Neural cell (in vitro differentiated cells): ENCODE data around the gene SLC26A11. TPM values are rescaled to one million over a fixed set of nuclear protein-coding genes. Genes with fewer than 3 reads are reported as not detected.

Experiments
- H2AFZ ChIP-seq: fragments of 200-600, 300-800 bp; sonication (generic), shearing (Covaris generic); 2 replicates; pipeline ENCODE4 v1.6.0; 2014; ENCODE audit warnings: low read depth, mild to moderate bottlenecking, antibody characterized with exemption, low read length, moderate library complexity
- H3F3A ChIP-seq: fragments of 200-600 bp; shearing (Covaris generic); 2 replicates; pipeline ENCODE4 v1.6.1; 2016; ENCODE audit warnings: mild to moderate bottlenecking, moderate library complexity, mixed read lengths, antibody characterized with exemption, low read length; ENCODE audit not compliant: insufficient read depth, poor library complexity, severe bottlenecking
- H3K27ac ChIP-seq: fragments of 200-600, 300-800 bp; sonication (generic), shearing (Covaris generic); 2 replicates; pipeline ENCODE4 v1.5.1; 2014; ENCODE audit warnings: mild to moderate bottlenecking, low read length, moderate library complexity
- H3K27me3 ChIP-seq: fragments of 300-800, 200-600 bp; sonication (generic), shearing (Covaris generic); 2 replicates; pipeline ENCODE4 v1.6.0; 2014; ENCODE audit warnings: mild to moderate bottlenecking, low read depth, low read length, moderate library complexity; ENCODE audit not compliant: insufficient read depth
- H3K36me3 ChIP-seq: fragments of 300-800, 200-600 bp; sonication (generic), shearing (Covaris generic); 2 replicates; pipeline ENCODE4 v1.5.1; 2014; ENCODE audit warnings: mild to moderate bottlenecking, antibody characterized with exemption, low read length, moderate library complexity; ENCODE audit not compliant: insufficient read depth
- H3K4me2 ChIP-seq: fragments of 300-800, 200-600 bp; sonication (generic), shearing (Covaris generic); 2 replicates; pipeline ENCODE4 v1.6.0; 2014; ENCODE audit warnings: mild to moderate bottlenecking, low read length
- H3K4me3 ChIP-seq: fragments of 300-800, 200-600 bp; sonication (generic), shearing (Covaris generic); 2 replicates; pipeline ENCODE4 v1.5.1; 2014; ENCODE audit warnings: mild to moderate bottlenecking, low read length, moderate library complexity
- H3K79me2 ChIP-seq: fragments of 200-600 bp; shearing (Covaris generic); replicated peaks from 2 replicates; pipeline ENCODE4 v1.6.0; 2014; ENCODE audit warnings: mild to moderate bottlenecking, low read length, moderate library complexity; ENCODE audit not compliant: insufficient read depth
- H3K9ac ChIP-seq: fragments of 300-800, 200-600 bp; sonication (generic), shearing (Covaris generic); 2 replicates; pipeline ENCODE4 v1.6.1; 2016; ENCODE audit warnings: mild to moderate bottlenecking, low read length, mixed read lengths
- H3K9me2 ChIP-seq: fragments of 200-600 bp; shearing (Covaris generic); 2 replicates; pipeline ENCODE4 v1.6.1; 2016; ENCODE audit warnings: mild to moderate bottlenecking, low read length, mixed read lengths; ENCODE audit not compliant: insufficient read depth
- H3K9me3 ChIP-seq: fragments of 200-600, 300-800 bp; sonication (generic), shearing (Covaris generic); 2 replicates; pipeline ENCODE4 v1.6.1; 2016; ENCODE audit warnings: mild to moderate bottlenecking, mixed run types, low read length, moderate library complexity, mixed read lengths
- H4K20me1 ChIP-seq: fragments of 200-600 bp; shearing (Covaris generic); 2 replicates; pipeline ENCODE4 v1.6.1; 2016; ENCODE audit warnings: mild to moderate bottlenecking, mixed run types; ENCODE audit not compliant: insufficient read depth
- CTCF ChIP-seq: fragments of 450-650 bp; IDR thresholded peaks from 2 replicates; pipeline ENCODE4 v1.5.1; 2014; ENCODE audit warnings: antibody characterized with exemption, mild to moderate bottlenecking, moderate library complexity; ENCODE audit not compliant: poor library complexity, severe bottlenecking
- EP300 ChIP-seq: fragments of 450-650 bp; conservative IDR thresholded peaks from 2 replicates; pipeline ENCODE4 v1.6.1; 2014; ENCODE audit warnings: antibody characterized with exemption, mild to moderate bottlenecking, moderate library complexity; ENCODE audit not compliant: poor library complexity, severe bottlenecking
- EZH2 ChIP-seq: fragments of 200-600, 300-800 bp; shearing (Covaris generic), sonication (generic); IDR thresholded peaks from 2 replicates; pipeline ENCODE4 v1.6.1; 2014; ENCODE audit warnings: antibody characterized with exemption, low read length, borderline replicate concordance, mild to moderate bottlenecking; ENCODE audit not compliant: insufficient read depth, poor library complexity, severe bottlenecking
- MXI1 ChIP-seq: fragments of 450-650 bp; conservative IDR thresholded peaks from 2 replicates; pipeline ENCODE4 v1.6.1; 2014; ENCODE audit warnings: antibody characterized with exemption, mild to moderate bottlenecking; ENCODE audit not compliant: poor library complexity, severe bottlenecking
- POLR2AphosphoS5 ChIP-seq: IDR thresholded peaks from 2 replicates; pipeline ENCODE4 v1.6.1; 2012
- RAD21 ChIP-seq: fragments of 450-650 bp; conservative IDR thresholded peaks from 2 replicates; pipeline ENCODE4 v1.6.1; 2014; ENCODE audit warnings: antibody characterized with exemption, mild to moderate bottlenecking, moderate library complexity
- REST ChIP-seq: IDR thresholded peaks from 2 replicates; pipeline ENCODE4 v1.6.1; 2012; ENCODE audit warnings: borderline replicate concordance
- SMC3 ChIP-seq: fragments of 450-650 bp; conservative IDR thresholded peaks from 2 replicates; pipeline ENCODE4 v1.6.1; 2014; ENCODE audit warnings: antibody characterized with exemption, mild to moderate bottlenecking, moderate library complexity; ENCODE audit not compliant: poor library complexity
- TAF1 ChIP-seq: IDR thresholded peaks from 2 replicates; pipeline ENCODE4 v1.6.1; 2012; ENCODE audit warnings: low read depth
- polyA plus RNA-seq: library from polyadenylated mRNA; depleted of rRNA; stranded (reverse); fragments of >200 nt; gene quantifications from 2 replicates; pipeline ENCODE4 v1.2.3, GENCODE V29; 2014

Gene SLC26A11
- polyA plus RNA-seq, 1 donor from 2014 or later, result 18.6 TPM

- no peaks in the 10 kb centered on the region for H3K27me3 ChIP-seq
- H3K4me2 ChIP-seq, result no peak overlapping the region
- no peak overlapping the region for H2AFZ ChIP-seq
- H3K79me2 ChIP-seq, result no peaks in the 10 kb centered on the region
- H4K20me1 ChIP-seq, result no peaks in the 10 kb centered on the region
- no peak overlapping the region for H3K27ac ChIP-seq
- H3K36me3 ChIP-seq, result no peaks in the 10 kb centered on the region
- H3F3A ChIP-seq, result no peaks in the 10 kb centered on the region
- no peak overlapping the region for H3K9ac ChIP-seq
- H3K4me3 ChIP-seq, result no peak overlapping the region
- TF ChIP-seq EP300 (no peak), MXI1 (no peak), TAF1 (no peak), POLR2AphosphoS5 (no peak), EZH2 (no peak), RAD21 (no peak), REST (no peak), CTCF (no peak), SMC3 (no peak)
- no peaks in the 10 kb centered on the region for H3K9me2 ChIP-seq
- no peaks in the 10 kb centered on the region for H3K9me3 ChIP-seq
Measured at GRCh38 chr17:80191192-80191591, 29.0 kb upstream of the SLC26A11 start.

- no peaks in the 10 kb centered on the region for H4K20me1 ChIP-seq
- no peaks in the 10 kb centered on the region for H3K9me2 ChIP-seq
- TF ChIP-seq MXI1, result no peak
- no peak for TF ChIP-seq SMC3
- TF ChIP-seq CTCF, result no peak
- no peak for TF ChIP-seq EP300
- TF ChIP-seq EZH2, result no peak
- TF ChIP-seq REST, result no peak
- no peak for TF ChIP-seq POLR2AphosphoS5
- TF ChIP-seq RAD21, result no peak
- TF ChIP-seq TAF1, result no peak
- no peaks in the 10 kb centered on the region for H3K36me3 ChIP-seq
- no peak overlapping the region for H3K27ac ChIP-seq
- no peaks in the 10 kb centered on the region for H3K79me2 ChIP-seq
- no peaks in the 10 kb centered on the region for H3K27me3 ChIP-seq
- no peak overlapping the region for H3K4me2 ChIP-seq
- H3K9ac ChIP-seq, result no peak overlapping the region
- no peak overlapping the region for H3K4me3 ChIP-seq
- no peak overlapping the region for H2AFZ ChIP-seq
- H3F3A ChIP-seq, result no peaks in the 10 kb centered on the region
- H3K9me3 ChIP-seq, result no peaks in the 10 kb centered on the region
Measured at GRCh38 chr17:80191865-80192661, 28.2 kb upstream of the SLC26A11 start.
